ENCODE data around the gene SNX21. TPM values are rescaled to one million over a fixed set of nuclear protein-coding genes. Genes with fewer than 3 reads are reported as not detected.

SNX21 gene
- total and polyA plus RNA-seq, 2 experiments from 2014 or later: 42.7 to 270 TPM

- no peaks in the 10 kb centered on the region for H3K9me3 ChIP-seq (ENCODE audit: low read depth)
- TF ChIP-seq CTCF (IDR thresholded peaks at IDR 0.05; ENCODE audit: low read depth, low read length): no peak
- no peaks in the 10 kb centered on the region for H3K27me3 ChIP-seq
- H3K4me1 ChIP-seq (ENCODE audit: low read depth): peaks cover 12% of the 10 kb centered on the region
- no peak overlapping the region for H3K27ac ChIP-seq
- DNase-seq (ENCODE audit: low read depth in 1 of 2, low spot score in 1 of 2): no peak
- no peaks in the 10 kb centered on the region for H3K36me3 ChIP-seq
- no peak overlapping the region for H3K4me3 ChIP-seq
Measured at GRCh38 chr20:45860560-45861220, 27.1 kb downstream of the SNX21 start.

GRCh38 chr20:45861221-45862075 lies 27.8 kb downstream of the SNX21 start:
- H3K4me3 ChIP-seq: no peak overlapping the region
- no peak for TF ChIP-seq CTCF (IDR thresholded peaks at IDR 0.05; ENCODE audit: low read depth, low read length)
- no peaks in the 10 kb centered on the region for H3K9me3 ChIP-seq (ENCODE audit: low read depth)
- peaks cover 6% of the 10 kb centered on the region for H3K4me1 ChIP-seq (ENCODE audit: low read depth)
- no peak overlapping the region for H3K27ac ChIP-seq
- no peaks in the 10 kb centered on the region for H3K27me3 ChIP-seq
- no peak for DNase-seq (ENCODE audit: low read depth in 1 of 2, low spot score in 1 of 2)
- no peaks in the 10 kb centered on the region for H3K36me3 ChIP-seq

- Histone ChIP-seq H3K9me3 (ENCODE audit: low read depth) (no peaks in the 10 kb centered on the region), H3K27me3 (no peaks in the 10 kb centered on the region), H3K27ac (no peak overlapping the region), H3K4me1 (ENCODE audit: low read depth) (no peaks in the 10 kb centered on the region), H3K4me3 (no peak overlapping the region), H3K36me3 (no peaks in the 10 kb centered on the region)
- DNase-seq (ENCODE audit: low read depth in 1 of 2, low spot score in 1 of 2): no peak
- no peak for TF ChIP-seq CTCF (IDR thresholded peaks at IDR 0.05; ENCODE audit: low read depth, low read length)
Measured at GRCh38 chr20:45863543-45864470, 30.2 kb downstream of the SNX21 start.

- no peak overlapping the region for H3K4me3 ChIP-seq
Measured at GRCh38 chr20:45866454-45866853, 32.9 kb downstream of the SNX21 start.

More at GRCh38 chr20:45866454-45866853, 32.9 kb downstream of the SNX21 start:
- no peak for DNase-seq (ENCODE audit: low read depth in 1 of 2, low spot score in 1 of 2)
- Histone ChIP-seq H3K36me3 (no peaks in the 10 kb centered on the region), H3K27me3 (no peaks in the 10 kb centered on the region), H3K27ac (no peak overlapping the region), H3K9me3 (ENCODE audit: low read depth) (no peaks in the 10 kb centered on the region), H3K4me1 (ENCODE audit: low read depth) (no peaks in the 10 kb centered on the region)
- TF ChIP-seq CTCF (IDR thresholded peaks at IDR 0.05; ENCODE audit: low read depth, low read length): no peak

Measured in cardiac muscle cell (in vitro differentiated cells and primary cell).